Measurements from ENCODE around the gene ENOX2.

The ENOX2 gene

GRCh38 chrX:130699618-130700017 is 203.4 kb downstream of the ENOX2 start:
- Mint-ChIP-seq H3K4me3 (no peak overlapping the region), H3K4me1 (peaks cover 6% of the 10 kb centered on the region), H3K9me3 (no peaks in the 10 kb centered on the region), H3K27ac (no peak overlapping the region), H3K27me3 (ENCODE audit: low read depth) (no peaks in the 10 kb centered on the region), H3K36me3 (ENCODE audit: low read depth) (no peaks in the 10 kb centered on the region)
- TF ChIP-seq, protein P1, sequence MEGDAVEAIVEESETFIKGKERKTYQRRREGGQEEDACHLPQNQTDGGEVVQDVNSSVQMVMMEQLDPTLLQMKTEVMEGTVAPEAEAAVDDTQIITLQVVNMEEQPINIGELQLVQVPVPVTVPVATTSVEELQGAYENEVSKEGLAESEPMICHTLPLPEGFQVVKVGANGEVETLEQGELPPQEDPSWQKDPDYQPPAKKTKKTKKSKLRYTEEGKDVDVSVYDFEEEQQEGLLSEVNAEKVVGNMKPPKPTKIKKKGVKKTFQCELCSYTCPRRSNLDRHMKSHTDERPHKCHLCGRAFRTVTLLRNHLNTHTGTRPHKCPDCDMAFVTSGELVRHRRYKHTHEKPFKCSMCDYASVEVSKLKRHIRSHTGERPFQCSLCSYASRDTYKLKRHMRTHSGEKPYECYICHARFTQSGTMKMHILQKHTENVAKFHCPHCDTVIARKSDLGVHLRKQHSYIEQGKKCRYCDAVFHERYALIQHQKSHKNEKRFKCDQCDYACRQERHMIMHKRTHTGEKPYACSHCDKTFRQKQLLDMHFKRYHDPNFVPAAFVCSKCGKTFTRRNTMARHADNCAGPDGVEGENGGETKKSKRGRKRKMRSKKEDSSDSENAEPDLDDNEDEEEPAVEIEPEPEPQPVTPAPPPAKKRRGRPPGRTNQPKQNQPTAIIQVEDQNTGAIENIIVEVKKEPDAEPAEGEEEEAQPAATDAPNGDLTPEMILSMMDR (IDR thresholded peaks at IDR 0.05; ENCODE audit: unreplicated experiment in 3 of 3) = no peak

DNA sequence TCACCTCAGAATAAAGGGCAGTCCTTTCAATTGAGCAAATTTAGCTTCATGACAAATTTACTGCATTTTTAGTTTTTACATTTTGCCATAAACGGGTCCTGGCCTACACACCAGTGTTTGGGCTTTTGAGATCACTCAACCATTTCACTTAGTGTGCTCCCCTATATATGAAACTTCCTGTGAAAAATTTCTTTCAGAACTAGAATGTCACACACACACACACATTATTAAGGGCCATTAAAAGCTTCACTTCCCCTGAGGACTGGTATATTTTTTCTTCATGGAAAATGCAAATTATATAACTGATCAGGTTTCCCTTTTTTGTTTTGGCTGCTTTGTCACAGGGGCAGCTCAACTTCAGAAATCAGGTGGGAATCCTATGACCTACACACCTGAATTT is 206.5 kb downstream of the ENOX2 start:
- H3K4me3 Mint-ChIP-seq = no peak overlapping the region
- TF ChIP-seq, protein P1 (IDR thresholded peaks at IDR 0.05; ENCODE audit: unreplicated experiment in 3 of 3) = no peak
- H3K4me1 Mint-ChIP-seq = peaks cover 5% of the 10 kb centered on the region
- H3K9me3 Mint-ChIP-seq = no peaks in the 10 kb centered on the region
- H3K36me3 Mint-ChIP-seq (ENCODE audit: low read depth) = no peaks in the 10 kb centered on the region
- no peak overlapping the region for H3K27ac Mint-ChIP-seq
- no peaks in the 10 kb centered on the region for H3K27me3 Mint-ChIP-seq (ENCODE audit: low read depth)

DNA sequence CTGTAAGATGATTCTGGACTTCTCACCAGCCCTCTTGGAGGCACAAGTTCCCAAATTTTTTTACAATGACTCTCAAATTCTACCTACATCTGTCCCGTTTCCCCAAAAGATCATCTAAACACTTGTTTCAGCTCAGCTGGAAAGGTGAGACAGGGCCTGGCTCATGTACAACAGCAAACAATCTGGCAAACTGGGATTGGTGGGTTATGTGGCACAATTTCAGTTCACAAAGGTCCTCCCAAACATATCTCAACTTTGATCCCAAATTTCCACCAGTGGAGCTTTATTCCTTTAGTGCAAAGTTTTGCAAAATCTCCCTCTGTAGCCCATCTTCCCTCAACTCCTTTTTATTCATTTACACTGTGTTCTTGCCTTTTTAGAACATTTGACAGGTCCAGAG is 207.1 kb downstream of the ENOX2 start:
- H3K36me3 Mint-ChIP-seq (ENCODE audit: low read depth) = no peaks in the 10 kb centered on the region
- no peaks in the 10 kb centered on the region for H3K9me3 Mint-ChIP-seq
- no peak overlapping the region for H3K27ac Mint-ChIP-seq
- peaks cover 5% of the 10 kb centered on the region for H3K4me1 Mint-ChIP-seq
- TF ChIP-seq, protein P1 (IDR thresholded peaks at IDR 0.05; ENCODE audit: unreplicated experiment in 3 of 3) = no peak
- H3K27me3 Mint-ChIP-seq (ENCODE audit: low read depth) = no peaks in the 10 kb centered on the region
- H3K4me3 Mint-ChIP-seq = no peak overlapping the region

DNA sequence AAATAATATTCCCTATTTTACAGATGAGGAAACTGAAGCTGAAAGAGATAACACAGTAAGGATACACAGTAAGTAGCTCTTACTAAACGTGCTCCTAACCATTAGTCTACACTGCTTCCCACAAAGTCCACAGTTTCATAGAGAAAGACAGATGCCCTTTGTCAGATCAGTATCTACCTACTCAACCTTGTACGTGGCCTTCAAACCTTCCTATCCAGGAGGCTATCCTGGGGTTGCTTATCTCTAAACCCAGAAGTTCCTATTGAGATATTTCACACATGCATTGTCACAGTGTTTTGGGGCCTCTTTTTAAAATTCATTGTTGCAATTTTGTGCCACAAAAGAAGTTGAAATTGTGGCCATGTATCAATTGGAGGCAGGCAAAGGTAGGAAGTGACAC is 208.0 kb downstream of the ENOX2 start:
- TF ChIP-seq, protein P1 (IDR thresholded peaks at IDR 0.05; ENCODE audit: unreplicated experiment in 3 of 3) = no peak
- H3K4me1 Mint-ChIP-seq = peaks cover 5% of the 10 kb centered on the region
- H3K27ac Mint-ChIP-seq = no peak overlapping the region
- no peaks in the 10 kb centered on the region for H3K36me3 Mint-ChIP-seq (ENCODE audit: low read depth)
- H3K9me3 Mint-ChIP-seq = no peaks in the 10 kb centered on the region
- H3K4me3 Mint-ChIP-seq = no peak overlapping the region
- H3K27me3 Mint-ChIP-seq (ENCODE audit: low read depth) = no peaks in the 10 kb centered on the region

GRCh38 chrX:130691576-130691975 is 211.4 kb downstream of the ENOX2 start:
- Mint-ChIP-seq H3K27me3 (ENCODE audit: low read depth) (no peaks in the 10 kb centered on the region), H3K36me3 (ENCODE audit: low read depth) (peaks cover 1% of the 10 kb centered on the region), H3K4me1 (no peaks in the 10 kb centered on the region), H3K9me3 (no peaks in the 10 kb centered on the region), H3K4me3 (no peak overlapping the region), H3K27ac (no peak overlapping the region)
- TF ChIP-seq, protein P1 (IDR thresholded peaks at IDR 0.05; ENCODE audit: unreplicated experiment in 3 of 3) = no peak

- Mint-ChIP-seq H3K36me3 (ENCODE audit: low read depth) (peaks cover 12% of the 10 kb centered on the region), H3K27me3 (ENCODE audit: low read depth) (no peaks in the 10 kb centered on the region), H3K27ac (no peak overlapping the region), H3K9me3 (no peaks in the 10 kb centered on the region), H3K4me1 (no peaks in the 10 kb centered on the region), H3K4me3 (no peak overlapping the region)
- TF ChIP-seq, protein P1 (IDR thresholded peaks at IDR 0.05; ENCODE audit: unreplicated experiment in 3 of 3) = no peak
Measured at GRCh38 chrX:130688360-130688759, 214.6 kb downstream of the ENOX2 start.
